Measurements from ENCODE around the gene ZNF43.

- no peak for TF ChIP-seq CTCF (IDR thresholded peaks at IDR 0.05)
- no peak for TF ChIP-seq POLR2A (IDR thresholded peaks at IDR 0.05)
Observed at GRCh38 chr19:21841488-21842097, 5.6 kb upstream of the ZNF43 start.

All from uterus (tissue), 2 donors.